Heart right ventricle (tissue), 16 donors: ENCODE data around the gene TRIM28. TPM values are rescaled to one million over a fixed set of nuclear protein-coding genes. Genes with fewer than 3 reads are reported as not detected.

Experiments used
- ATAC-seq, 8 donors: fragments of 200-7000 bp; cut with Tn5 transposase; one replicate each; pipeline ENCODE4 v1.9.1; 2020; ENCODE audit warnings: mild to moderate bottlenecking in 8 of 8, moderate library complexity in 8 of 8, moderate number of reproducible peaks in 1 of 8
- DNase-seq, 2 donors: peaks; one replicate each; pipeline ENCODE4 v3.0.0-alpha.2; 2020
- H3K27ac ChIP-seq, 10 donors: fragments of 200-600 bp; sonication (generic) in 2 of 10; one replicate each; pipeline versions ENCODE4 v1.5.0 to v1.8.0; 2020 to 2022; ENCODE audit warnings: mild to moderate bottlenecking in 3 of 10
- H3K27me3 ChIP-seq, 7 donors: fragments of 200-600 bp; one replicate each; pipeline ENCODE4 v1.8.0; 2021 to 2022; ENCODE audit warnings: mild to moderate bottlenecking in 2 of 7
- H3K36me3 ChIP-seq, 9 donors: fragments of 200-600 bp; sonication (generic) in 1 of 9; one replicate each; pipeline versions ENCODE4 v1.5.0 to v1.8.0; 2020 to 2022; ENCODE audit warnings: mild to moderate bottlenecking in 2 of 9
- H3K4me1 ChIP-seq, 9 donors: fragments of 200-600 bp; sonication (generic) in 1 of 9; one replicate each; pipeline versions ENCODE4 v1.5.0 to v1.8.0; 2020 to 2022; ENCODE audit warnings: mild to moderate bottlenecking in 4 of 9
- H3K4me3 ChIP-seq, 10 donors: fragments of 200-600 bp; sonication (generic) in 2 of 10; one replicate each; pipeline versions ENCODE4 v1.5.0 to v1.8.0; 2020 to 2022; ENCODE audit warnings: mild to moderate bottlenecking in 7 of 10, moderate library complexity in 2 of 10
- H3K9me3 ChIP-seq, 11 donors: fragments of 200-600 bp in 10 of 11; sonication (generic) in 2 of 11; one replicate each; pipeline versions ENCODE4 v1.5.0 to v1.8.0; 2013 to 2022; ENCODE audit warnings: mild to moderate bottlenecking in 2 of 11, control low read depth in 1 of 11, moderate library complexity in 1 of 11
- WGBS, 2 donors: extraction: QIAGEN DNeasy Blood & Tissue Kit; methylation state at CpG; one replicate each; pipeline ENCODE4 v1.1.7; 2013; ENCODE audit warnings: inconsistent platforms in 1 of 2; 5-methylcytosine and 5-hydroxymethylcytosine counted together
- intact Hi-C, 10 donors: fragments of 100-400 bp; cut with DNase I; formaldehyde crosslinking; loops; one replicate each; pipeline versions ENCODE4 v1.11.1 to v1.14.2; 2022
- polyA plus RNA-seq, 2 donors: library from polyadenylated mRNA; stranded (reverse); fragments of 200-250 nt; gene quantifications; one replicate each; pipeline ENCODE4 v1.2.3, GENCODE V29; 2013
- total RNA-seq, 10 donors: library from RNA; stranded (reverse); fragmentation: NEBNext Ultra II Directional in 3 of 10; extraction: Animal tissue kit (Norgen Biotek cat#: 25700) in 3 of 10; gene quantifications; one replicate each; pipeline versions ENCODE4 v1.2.1 to v1.2.4, GENCODE V29; 2021 to 2023
- TF ChIP-seq, protein P1 (sequence below), 9 donors: fragments of 200-600 bp; sonication (generic) in 2 of 9; IDR thresholded peaks; one replicate each; pipeline versions ENCODE4 v1.5.0 to v1.8.0; 2021 to 2022; ENCODE audit warnings: antibody characterized with exemption in 9 of 9, mild to moderate bottlenecking in 5 of 9, moderate library complexity in 1 of 9
- donor health status: Arrhythmogenic right ventricular cardiomyopathy.
- donor health status: ischemic (EF 13 %, LVEDD 7.1; RV severe dilation, severe dysfunction).
- donor health status: healthy with polysubstance abuse.
- donor health status: DM: no; HTN: yes; CAD: no.
- donor health status: DM: no; HTN: no; CAD: no.
- donor health status: ischemic (EF 25% LVEDD 6.9; RV normal size, moderate dysfunction).
- donor health status: ischemic (EF 25% LVEDD 5.7; RV mildly dilated, moderate dysfunction).
- donor health status: healthy.
- donor health status: DM: yes; HTN: yes; CAD: no.
- donor health status: Ischemic cardiomyopathy.
- donor health status: ischemic (EF 35%, LVEDD 5.7; RV mildly dilated, moderate dysfunction).
- donor health status: nonischemic (EF 11% LVEDD 7.7; RV severe dilation, severe dysfunction).
- donor health status: DM: yes; HTN: yes; CAD: no.
- donor health status: PGD.
- donor health status: ischemic (EF 29% LVEDD 5.4; RV normal size, mild dysfunction).
- donor health status: nonischemic (EF 23%, LVEDD 6.1; RV moderate dilation, normal function).

The TRIM28 gene
- total and polyA plus RNA-seq, 12 donors = 105 to 163 (median 142) TPM

DNA sequence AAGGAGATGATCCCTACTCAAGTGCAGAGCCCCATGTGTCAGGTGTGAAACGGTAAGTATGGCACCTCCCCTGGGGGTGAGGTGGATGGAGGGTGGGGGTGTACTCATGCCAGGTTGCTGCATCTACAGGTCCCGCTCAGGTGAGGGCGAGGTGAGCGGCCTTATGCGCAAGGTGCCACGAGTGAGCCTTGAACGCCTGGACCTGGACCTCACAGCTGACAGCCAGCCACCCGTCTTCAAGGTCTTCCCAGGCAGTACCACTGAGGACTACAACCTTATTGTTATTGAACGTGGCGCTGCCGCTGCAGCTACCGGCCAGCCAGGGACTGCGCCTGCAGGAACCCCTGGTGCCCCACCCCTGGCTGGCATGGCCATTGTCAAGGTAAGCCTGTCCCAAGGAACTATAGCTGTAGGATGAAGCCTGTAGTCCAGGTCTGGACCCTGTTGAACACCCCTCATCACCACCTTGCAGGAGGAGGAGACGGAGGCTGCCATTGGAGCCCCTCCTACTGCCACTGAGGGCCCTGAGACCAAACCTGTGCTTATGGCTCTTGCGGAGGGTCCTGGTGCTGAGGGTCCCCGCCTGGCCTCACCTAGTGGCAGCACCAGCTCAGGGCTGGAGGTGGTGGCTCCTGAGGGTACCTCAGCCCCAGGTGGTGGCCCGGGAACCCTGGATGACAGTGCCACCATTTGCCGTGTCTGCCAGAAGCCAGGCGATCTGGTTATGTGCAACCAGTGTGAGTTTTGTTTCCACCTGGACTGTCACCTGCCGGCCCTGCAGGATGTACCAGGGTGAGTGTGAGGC is 5.2 kb downstream of the TRIM28 start:
- TF ChIP-seq, protein P1, sequence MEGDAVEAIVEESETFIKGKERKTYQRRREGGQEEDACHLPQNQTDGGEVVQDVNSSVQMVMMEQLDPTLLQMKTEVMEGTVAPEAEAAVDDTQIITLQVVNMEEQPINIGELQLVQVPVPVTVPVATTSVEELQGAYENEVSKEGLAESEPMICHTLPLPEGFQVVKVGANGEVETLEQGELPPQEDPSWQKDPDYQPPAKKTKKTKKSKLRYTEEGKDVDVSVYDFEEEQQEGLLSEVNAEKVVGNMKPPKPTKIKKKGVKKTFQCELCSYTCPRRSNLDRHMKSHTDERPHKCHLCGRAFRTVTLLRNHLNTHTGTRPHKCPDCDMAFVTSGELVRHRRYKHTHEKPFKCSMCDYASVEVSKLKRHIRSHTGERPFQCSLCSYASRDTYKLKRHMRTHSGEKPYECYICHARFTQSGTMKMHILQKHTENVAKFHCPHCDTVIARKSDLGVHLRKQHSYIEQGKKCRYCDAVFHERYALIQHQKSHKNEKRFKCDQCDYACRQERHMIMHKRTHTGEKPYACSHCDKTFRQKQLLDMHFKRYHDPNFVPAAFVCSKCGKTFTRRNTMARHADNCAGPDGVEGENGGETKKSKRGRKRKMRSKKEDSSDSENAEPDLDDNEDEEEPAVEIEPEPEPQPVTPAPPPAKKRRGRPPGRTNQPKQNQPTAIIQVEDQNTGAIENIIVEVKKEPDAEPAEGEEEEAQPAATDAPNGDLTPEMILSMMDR (IDR thresholded peaks at IDR 0.05) = no peak
- Histone ChIP-seq H3K4me3 (no peak overlapping the region), H3K36me3 (peaks cover 7 to 79% (median 56%) of the 10 kb centered on the region in 9 donors), H3K27me3 (no peaks in the 10 kb centered on the region), H3K9me3 (no peaks in the 10 kb centered on the region), H3K4me1 (peaks cover 22 to 42% (median 29%) of the 10 kb centered on the region in 9 donors), H3K27ac (no peak overlapping the region)
- DNase-seq = no peak
- 92 to 96% methylated on average over 20 of the region's 20 CpGs for WGBS, 2 donors
- no peak for ATAC-seq
- intact Hi-C loops = no loop called here

DNA sequence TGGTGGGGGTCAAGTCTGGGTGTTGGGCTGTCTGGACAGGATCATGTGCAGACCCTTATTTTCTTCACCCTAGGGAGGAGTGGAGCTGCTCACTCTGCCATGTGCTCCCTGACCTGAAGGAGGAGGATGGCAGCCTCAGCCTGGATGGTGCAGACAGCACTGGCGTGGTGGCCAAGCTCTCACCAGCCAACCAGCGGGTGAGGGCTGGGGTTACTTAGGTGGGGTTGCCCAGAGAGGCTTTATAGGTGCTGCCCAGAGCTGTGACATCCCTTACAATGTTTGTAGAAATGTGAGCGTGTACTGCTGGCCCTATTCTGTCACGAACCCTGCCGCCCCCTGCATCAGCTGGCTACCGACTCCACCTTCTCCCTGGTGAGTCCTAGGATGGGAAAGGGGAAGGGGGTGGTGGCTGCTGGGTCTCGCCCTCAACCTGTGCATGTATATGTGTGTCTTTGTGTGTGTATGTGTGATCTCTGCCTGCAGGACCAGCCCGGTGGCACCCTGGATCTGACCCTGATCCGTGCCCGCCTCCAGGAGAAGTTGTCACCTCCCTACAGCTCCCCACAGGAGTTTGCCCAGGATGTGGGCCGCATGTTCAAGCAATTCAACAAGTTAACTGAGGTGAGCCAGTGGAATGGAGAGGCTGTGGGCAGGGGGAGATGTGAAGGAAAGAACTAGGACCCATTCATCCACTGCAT is 5.9 kb downstream of the TRIM28 start:
- no peaks in the 10 kb centered on the region for H3K27me3 ChIP-seq
- ATAC-seq (no peak), DNase-seq (no peak)
- H3K9me3 ChIP-seq = no peaks in the 10 kb centered on the region
- H3K36me3 ChIP-seq = peaks cover 7 to 79% (median 56%) of the 10 kb centered on the region in 9 donors
- WGBS, 2 donors = 84 to 90% methylated on average over 11 of the region's 11 CpGs
- H3K27ac ChIP-seq = no peak overlapping the region
- H3K4me3 ChIP-seq = no peak overlapping the region
- intact Hi-C loops = no loop called here
- TF ChIP-seq, protein P1 (IDR thresholded peaks at IDR 0.05) = no peak
- H3K4me1 ChIP-seq = peaks cover 23 to 46% (median 34%) of the 10 kb centered on the region in 9 donors

DNA sequence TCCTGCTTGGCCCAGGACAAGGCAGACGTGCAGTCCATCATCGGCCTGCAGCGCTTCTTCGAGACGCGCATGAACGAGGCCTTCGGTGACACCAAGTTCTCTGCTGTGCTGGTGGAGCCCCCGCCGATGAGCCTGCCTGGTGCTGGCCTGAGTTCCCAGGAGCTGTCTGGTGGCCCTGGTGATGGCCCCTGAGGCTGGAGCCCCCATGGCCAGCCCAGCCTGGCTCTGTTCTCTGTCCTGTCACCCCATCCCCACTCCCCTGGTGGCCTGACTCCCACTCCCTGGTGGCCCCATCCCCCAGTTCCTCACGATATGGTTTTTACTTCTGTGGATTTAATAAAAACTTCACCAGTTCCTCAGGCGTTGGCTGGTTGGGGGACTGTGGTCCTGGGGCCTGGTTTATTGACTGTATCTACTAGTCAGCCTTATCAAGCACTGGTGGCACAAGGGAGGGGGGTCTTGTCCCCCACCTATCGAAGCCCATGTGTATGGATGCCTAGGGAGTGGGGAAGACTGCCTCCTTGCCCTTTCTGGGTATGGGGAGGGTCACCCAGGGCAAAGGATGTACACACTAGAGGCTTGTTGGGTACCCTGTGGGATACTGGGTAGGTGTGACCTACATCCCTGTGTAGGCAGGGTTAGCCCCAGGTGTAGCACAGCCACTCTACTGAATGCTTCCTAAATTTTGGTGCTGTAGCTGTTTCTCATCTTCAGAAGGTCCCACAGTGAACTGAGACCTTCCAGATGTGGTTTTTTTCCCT is 6.7 kb downstream of the TRIM28 start:
- Histone ChIP-seq H3K4me3 (no peak overlapping the region), H3K27me3 (no peaks in the 10 kb centered on the region), H3K4me1 (peaks cover 24 to 44% (median 34%) of the 10 kb centered on the region in 9 donors), H3K9me3 (no peaks in the 10 kb centered on the region), H3K27ac (no peak overlapping the region), H3K36me3 (peaks cover 7 to 80% (median 56%) of the 10 kb centered on the region in 9 donors)
- DNase-seq (no peak), ATAC-seq (no peak)
- intact Hi-C loops = no loop called here
- WGBS, 2 donors = 85 to 87% methylated on average over 13 of the region's 13 CpGs
- TF ChIP-seq, protein P1 (IDR thresholded peaks at IDR 0.05) = no peak

DNA sequence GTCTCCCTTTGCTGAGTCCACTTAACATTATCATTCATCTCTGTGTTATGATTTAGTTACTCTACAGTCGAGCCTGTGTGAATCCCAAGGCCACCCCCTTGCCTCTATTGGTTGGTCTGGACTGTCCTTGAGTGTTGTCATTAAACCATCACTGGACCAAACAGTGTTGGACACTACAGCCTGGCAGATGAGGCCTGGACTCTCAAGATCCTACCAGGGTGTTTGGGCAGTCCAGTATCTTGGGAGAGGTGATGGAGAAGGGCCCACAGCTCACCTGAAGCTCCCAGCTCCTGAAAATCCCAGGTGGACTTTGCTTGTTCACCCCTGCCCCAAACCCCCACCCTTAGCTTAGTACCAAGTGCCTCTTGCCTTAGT is 7.2 kb downstream of the TRIM28 start:
- Histone ChIP-seq H3K36me3 (peaks cover 7 to 82% (median 61%) of the 10 kb centered on the region in 9 donors), H3K4me1 (peaks cover 21 to 44% (median 34%) of the 10 kb centered on the region in 9 donors), H3K9me3 (no peaks in the 10 kb centered on the region), H3K4me3 (no peak overlapping the region), H3K27me3 (no peaks in the 10 kb centered on the region), H3K27ac (no peak overlapping the region)
- DNase-seq (no peak), ATAC-seq (no peak)
- WGBS, 2 donors = 36 to 42% methylated on average over 1 of the region's 1 CpG
- intact Hi-C loops = no loop called here
- TF ChIP-seq, protein P1 (IDR thresholded peaks at IDR 0.05) = no peak
